Right ventricle myocardium superior (tissue), 1 donor: ENCODE data around the gene MNX1. TPM values are rescaled to one million over a fixed set of nuclear protein-coding genes. Genes with fewer than 3 reads are reported as not detected.

Experiments used
- ATAC-seq: fragments of 200-7000 bp; cut with Tn5 transposase; one replicate; pipeline ENCODE4 v1.9.1; 2020; ENCODE audit warnings: mild to moderate bottlenecking; ENCODE audit not compliant: poor library complexity
- DNase-seq: peaks from one replicate; pipeline ENCODE4 v3.0.0-alpha.2; 2020
- intact Hi-C: fragments of 100-400 bp; cut with DNase I; formaldehyde crosslinking; loops from one replicate; pipeline ENCODE4 v1.11.2; 2022
- total RNA-seq: library from RNA; stranded (reverse); fragmentation: NEBNext Ultra II Directional; extraction: Animal tissue kit (Norgen Biotek cat#: 25700); gene quantifications from one replicate; pipeline ENCODE4 v1.2.1, GENCODE V29; 2021
- donor health status: DM: no; HTN: yes; CAD: no; lungs with severe emphysema.

Gene MNX1
- total RNA-seq, 1 donor from 2014 or later, result not detected

GRCh38 chr7:157035302-157035701, 24.8 kb upstream of the MNX1 start:
- intact Hi-C loops, result no loop called here
- ATAC-seq (no peak), DNase-seq (no peak)

- DNase-seq (no peak), ATAC-seq (no peak)
- intact Hi-C loops, result no loop called here
These were observed 23.3 kb upstream of the MNX1 start for GRCh38 chr7:157033483-157034473.

- intact Hi-C loops, result no loop called here
- DNase-seq (no peak), ATAC-seq (no peak)
These were observed 22.4 kb upstream of the MNX1 start for GRCh38 chr7:157032644-157033482.

- DNase-seq (no peak), ATAC-seq (no peak)
- intact Hi-C loops, result no loop called here
These were observed 21.7 kb upstream of the MNX1 start for GRCh38 chr7:157032128-157032527.

DNA sequence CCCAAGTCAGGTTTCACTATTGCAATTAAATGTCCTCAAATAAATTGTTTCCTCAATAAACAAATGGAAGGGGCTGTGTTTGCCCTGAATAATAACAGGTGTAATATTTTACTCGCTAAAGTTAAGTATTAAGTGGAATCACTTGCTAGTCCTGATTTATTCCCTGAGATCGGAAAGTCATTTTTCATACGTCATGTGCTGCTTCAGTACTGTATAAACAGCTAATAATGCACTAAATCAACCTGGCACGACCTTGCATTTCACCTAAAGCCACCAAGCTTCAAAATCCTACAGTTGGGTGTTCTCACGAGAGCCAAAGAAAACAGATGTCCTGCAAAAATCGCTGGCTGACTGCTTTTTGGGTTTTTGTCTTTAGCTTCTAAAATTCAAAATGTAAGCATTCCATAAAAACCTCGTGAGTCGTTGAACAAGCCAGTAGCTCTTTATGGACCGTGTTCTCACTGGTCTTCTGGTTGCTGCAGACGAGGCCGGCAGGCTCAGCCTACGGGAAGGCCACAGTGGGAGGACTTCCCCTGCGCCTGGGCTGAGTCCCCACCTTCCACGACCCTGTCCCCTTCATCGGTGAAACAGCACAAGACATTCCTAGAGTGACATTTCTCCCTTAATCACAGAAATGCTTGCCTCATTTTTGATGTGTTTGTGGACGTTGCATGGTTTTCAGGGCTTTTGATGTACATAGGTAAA, 17.9 kb upstream of the MNX1 start:
- DNase-seq, result no peak
- no peak for ATAC-seq
- intact Hi-C loops, result no loop called here

- DNase-seq (no peak), ATAC-seq (no peak)
These were observed 17.2 kb upstream of the MNX1 start for GRCh38 chr7:157027568-157028198.

GRCh38 chr7:157024716-157025115, 14.3 kb upstream of the MNX1 start:
- ATAC-seq, result no peak
- intact Hi-C loops, result no loop called here

More at GRCh38 chr7:157027568-157028198, 17.2 kb upstream of the MNX1 start:
- intact Hi-C loops, result no loop called here

GRCh38 chr7:157023589-157023905, 13.1 kb upstream of the MNX1 start:
- ATAC-seq (no peak), DNase-seq (no peak)
- intact Hi-C loops, result no loop called here

More at GRCh38 chr7:157024716-157025115, 14.3 kb upstream of the MNX1 start:
- no peak for DNase-seq

DNA sequence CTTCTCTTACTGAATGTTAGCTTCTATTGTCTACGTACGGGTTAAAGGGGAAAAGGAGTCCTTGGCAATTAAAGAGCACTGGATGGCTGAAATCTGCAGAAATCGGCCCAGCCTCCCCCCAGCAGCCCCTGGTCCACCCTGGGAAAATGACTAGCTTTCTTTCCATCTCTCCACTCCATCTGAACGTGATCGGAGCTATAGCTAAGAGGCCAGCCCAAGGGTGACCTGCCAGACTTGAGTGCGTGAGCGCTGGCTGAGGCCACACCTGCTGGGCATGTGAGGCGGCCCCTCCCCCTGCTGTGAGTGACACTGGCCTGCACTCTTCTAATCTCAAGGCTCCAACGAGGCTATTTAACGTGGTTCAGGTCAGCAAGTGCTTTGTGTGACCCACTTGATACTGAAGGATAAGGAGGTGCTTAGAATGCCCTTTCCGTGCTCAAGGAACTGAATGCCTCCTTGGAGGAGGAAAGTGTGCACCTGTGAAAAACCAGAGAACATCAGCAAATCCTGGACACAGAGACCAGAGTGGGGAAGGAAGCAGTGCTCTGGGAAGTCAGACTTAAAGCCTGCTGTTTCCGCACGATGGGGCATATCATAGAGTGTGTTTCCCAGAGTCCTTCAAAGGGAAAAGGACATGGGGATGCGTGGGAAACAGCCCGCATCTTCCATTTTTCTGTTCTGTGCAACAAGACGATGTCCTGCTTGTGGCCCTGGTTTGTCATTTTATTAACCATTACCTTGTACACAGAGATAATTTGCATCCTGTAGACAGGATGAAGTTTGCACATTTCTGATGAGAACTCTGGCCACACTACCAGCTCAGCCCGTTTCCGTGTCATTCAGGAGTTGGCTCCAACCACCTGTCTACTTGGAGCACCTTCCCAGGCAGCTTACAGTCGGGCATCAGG, 12.5 kb upstream of the MNX1 start:
- intact Hi-C loops, result no loop called here

DNA sequence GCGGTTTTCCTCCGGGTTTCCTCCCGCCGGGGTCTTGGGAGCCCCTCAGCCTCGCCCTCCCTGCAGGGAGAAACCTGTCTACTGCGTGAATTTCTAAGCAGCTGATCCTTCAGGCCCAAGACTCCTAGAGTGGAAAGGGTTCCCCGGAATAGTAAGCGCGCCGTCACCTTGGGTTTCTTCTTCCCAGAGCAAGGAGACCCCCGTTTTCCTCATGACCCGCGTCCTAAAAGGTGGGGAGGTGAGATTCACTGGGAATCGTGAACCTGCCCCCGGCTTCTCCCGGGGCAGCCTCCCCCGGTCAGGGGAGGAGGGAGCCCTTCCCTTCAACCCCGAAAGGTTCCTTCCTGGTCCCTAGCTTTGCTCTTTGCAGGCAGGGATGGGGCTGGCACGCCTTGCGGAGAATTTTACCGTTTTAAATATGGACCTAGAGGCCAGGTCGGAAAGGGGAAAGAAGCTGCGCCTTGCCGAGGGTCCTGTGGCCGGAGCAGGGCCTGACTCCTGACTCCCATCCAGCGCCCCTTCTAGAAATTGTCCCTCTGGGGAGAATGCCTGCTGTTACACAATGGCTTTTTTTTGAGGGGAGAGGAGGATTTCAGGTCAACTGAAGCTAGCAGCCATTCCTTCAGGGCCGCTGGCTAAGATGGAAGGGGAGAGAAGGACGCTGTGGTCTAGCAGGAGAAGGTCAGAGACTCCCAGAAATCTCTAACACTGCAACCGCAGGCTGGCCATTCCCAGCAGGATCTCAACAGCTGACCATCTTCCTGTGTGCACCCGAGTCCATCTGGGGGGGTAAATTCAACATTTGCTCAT, 11.6 kb upstream of the MNX1 start:
- DNase-seq (no peak), ATAC-seq (no peak)
- intact Hi-C loops, result no loop called here

More for the DNA sequence above, 12.5 kb upstream of the MNX1 start:
- DNase-seq (no peak), ATAC-seq (no peak)

DNA sequence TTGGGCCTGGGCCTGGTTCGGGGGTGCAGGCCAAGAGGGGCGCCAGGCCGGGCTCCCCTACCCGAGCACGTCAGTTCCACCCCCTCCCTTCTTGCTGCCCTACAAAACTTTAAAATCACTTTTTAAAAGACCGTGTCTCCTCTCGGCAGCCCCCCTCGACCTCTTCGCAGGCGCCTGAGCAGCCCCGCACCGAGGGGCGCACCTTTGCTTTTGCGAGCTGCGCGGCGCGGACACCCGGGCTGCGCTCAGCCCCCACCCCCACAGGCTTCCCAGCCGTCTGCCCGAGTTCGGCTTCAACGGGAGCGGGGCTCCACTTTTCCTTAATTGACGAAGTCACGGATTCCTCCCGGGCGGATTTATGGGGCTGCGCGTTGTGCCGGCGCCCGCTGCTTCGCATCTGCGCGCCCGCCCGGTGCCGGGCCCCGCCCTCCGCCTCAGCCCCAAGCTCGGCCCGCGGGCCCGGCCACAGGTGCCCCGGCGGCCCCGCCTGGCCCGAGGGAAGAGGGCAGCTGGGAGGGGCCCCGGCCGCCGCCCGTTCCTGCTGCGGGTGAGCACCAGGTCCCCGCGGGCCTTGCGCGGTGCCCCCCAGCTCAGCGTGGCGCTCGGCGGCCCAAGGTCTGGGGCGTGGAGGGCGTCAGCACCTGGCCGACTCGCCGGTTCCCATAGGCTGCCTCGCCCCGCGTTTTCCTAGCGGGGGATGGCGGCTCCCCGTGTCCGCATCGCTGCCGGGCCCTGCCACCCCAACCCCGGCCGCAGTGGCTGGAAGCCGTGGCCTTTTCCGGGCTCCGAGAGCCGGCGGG, 10.8 kb upstream of the MNX1 start:
- DNase-seq, result no peak
- intact Hi-C loops, result no loop called here
- no peak for ATAC-seq

DNA sequence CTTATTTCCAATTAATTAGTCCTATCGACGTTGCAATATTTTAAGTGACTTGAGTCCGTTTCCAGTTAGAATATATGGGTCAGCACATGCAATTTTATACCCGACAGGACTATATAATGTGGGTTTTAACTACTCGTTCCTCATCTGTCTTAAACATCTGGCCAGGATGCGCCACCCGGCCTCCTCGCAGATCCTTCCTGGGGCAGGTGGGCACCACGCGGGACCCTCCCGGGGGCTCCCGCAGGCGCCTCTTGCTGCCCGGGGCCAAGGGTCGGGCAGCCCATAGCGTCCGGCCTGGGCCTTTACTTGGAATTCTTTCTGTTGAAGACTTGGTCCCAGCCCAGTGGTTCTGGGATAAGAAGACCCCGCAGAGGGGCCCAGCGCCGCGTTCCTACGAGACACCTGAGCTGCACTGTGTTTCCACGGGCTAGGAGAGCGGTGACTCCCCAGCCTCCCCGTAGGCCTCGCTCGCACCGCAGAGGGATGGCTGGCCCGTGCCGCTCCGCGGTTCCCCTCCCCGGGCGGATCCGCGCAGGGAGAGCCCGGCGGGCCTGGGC, 10.1 kb upstream of the MNX1 start:
- intact Hi-C loops, result no loop called here
- no peak for DNase-seq
- ATAC-seq, result no peak

GRCh38 chr7:157019718-157020451, 9.4 kb upstream of the MNX1 start:
- intact Hi-C loops, result no loop called here
- ATAC-seq (no peak), DNase-seq (no peak)

DNA sequence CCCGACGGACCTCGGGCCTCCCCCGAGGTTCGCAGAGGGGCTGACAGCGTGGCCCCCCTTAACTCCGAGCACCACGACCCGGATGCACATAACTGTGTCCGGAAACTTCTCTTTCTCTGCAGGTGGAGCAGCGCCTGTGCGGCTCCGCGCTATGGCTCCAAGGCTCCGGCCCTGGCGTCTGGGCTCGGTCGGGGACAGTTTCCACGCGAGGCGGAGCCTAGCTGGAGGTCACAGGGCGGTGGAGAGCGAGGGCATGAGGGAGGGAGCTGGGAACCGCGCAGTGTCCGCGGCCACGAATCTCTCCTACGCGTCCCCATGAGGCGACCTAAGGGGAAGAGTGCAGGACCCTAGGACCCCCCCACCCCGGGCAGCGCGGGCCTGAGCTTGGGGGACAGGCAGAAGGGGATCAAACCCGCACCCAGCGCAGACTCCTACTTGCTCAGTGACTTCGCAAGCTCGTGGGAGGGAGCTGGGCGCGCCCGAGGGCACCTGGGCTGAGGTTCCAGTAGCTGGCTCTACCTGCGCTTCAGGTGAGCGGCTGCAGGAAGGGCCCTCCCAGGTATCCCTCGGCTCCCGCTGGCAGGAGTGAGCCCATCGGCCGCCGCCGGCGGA, 8.6 kb upstream of the MNX1 start:
- DNase-seq (no peak), ATAC-seq (no peak)
- intact Hi-C loops, result no loop called here
